GM23248 (cell line): Measurements from ENCODE around the gene TBXAS1.

ENCODE experiments used
- EZH2 ChIP-seq: fragments of 200-600 bp; sonication (generic); IDR thresholded peaks from 2 replicates; pipeline ENCODE4 v1.6.1; 2018; ENCODE audit warnings: antibody characterized with exemption, mild to moderate bottlenecking; ENCODE audit not compliant: insufficient read depth, poor library complexity, severe bottlenecking
- EZH2phosphoT487 ChIP-seq: fragments of 200-600 bp; sonication (generic); IDR thresholded peaks from 2 replicates; pipeline ENCODE4 v1.6.1; 2018; ENCODE audit warnings: antibody characterized with exemption, moderate library complexity, mild to moderate bottlenecking, low read depth; ENCODE audit not compliant: insufficient read depth

DNA sequence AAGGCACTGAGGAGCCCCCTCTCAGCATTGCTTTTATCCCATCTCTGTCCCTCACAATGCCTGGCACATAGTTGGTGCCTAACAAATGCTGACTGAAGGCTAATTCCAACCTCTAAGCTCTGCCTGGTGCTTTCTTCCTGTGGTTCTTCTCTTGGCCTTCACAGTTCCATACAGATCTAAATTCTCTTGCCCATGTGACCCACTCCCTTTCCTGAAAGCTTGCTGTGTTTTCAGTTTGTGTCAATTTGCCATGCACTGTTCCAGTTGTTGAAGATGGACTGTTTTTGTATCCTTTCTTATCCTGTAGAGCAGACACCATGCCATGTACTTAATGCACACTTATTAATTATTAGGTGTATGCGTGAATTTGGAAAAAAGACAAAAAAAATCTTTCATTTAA is 9.2 kb downstream of the TBXAS1 start:
- TF ChIP-seq EZH2phosphoT487 (no peak), EZH2 (no peak)
